Measurements from ENCODE around the gene SUCNR1. TPM values are rescaled to one million over a fixed set of nuclear protein-coding genes. Genes with fewer than 3 reads are reported as not detected.
"Not testable (repeated sequence)": the region's sequence is repeated elsewhere in the genome, so short reads cannot be mapped to it uniquely, and the experiment has no call there.

SUCNR1 gene
- total and polyA plus RNA-seq, 8 donors: 0.12 to 0.92 (median 0.58) TPM; not detected in 5

DNA sequence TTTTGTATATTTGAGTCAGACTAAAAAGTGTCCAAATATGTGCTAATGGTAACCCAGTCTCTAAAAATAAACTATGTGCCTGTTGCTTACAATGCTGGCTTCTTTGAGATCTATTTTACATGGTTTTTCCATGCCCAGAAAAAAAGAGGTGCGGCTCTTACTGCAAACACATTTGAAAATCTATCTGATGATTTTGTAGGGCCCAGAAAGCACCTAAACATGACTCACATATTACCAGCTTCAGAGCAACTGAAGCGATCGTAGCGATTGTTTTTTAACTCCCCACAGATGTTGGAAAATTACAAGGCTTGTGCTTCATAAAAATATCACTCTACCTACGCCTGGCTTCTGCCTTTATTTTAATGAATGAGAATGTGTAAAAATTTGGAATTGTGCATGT, 53.5 kb downstream of the SUCNR1 start:
- no peak overlapping the region for H3K27ac ChIP-seq
- H3K9me3 ChIP-seq: no peaks in the 10 kb centered on the region
- WGBS, 5 donors: 33 to 58% (median 52%) methylated on average over 5 of the region's 5 CpGs
- DNase-seq: peak in 1 of 2 donors; percentile 24
- H3K36me3 ChIP-seq: no peaks in the 10 kb centered on the region
- intact Hi-C loops (cut with DNase I; ENCODE audit: low total_unique reads): no loop called here
- TF ChIP-seq POLR2AphosphoS5 (IDR thresholded peaks at IDR 0.05) (no peak), POLR2A (IDR thresholded peaks at IDR 0.05) (no peak), CTCF (IDR thresholded peaks at IDR 0.05) (no peak), EP300 (IDR thresholded peaks at IDR 0.05) (no peak)
- no peak overlapping the region for H3K4me3 ChIP-seq
- no peaks in the 10 kb centered on the region for H3K27me3 ChIP-seq
- H3K4me1 ChIP-seq: no peaks in the 10 kb centered on the region

DNA sequence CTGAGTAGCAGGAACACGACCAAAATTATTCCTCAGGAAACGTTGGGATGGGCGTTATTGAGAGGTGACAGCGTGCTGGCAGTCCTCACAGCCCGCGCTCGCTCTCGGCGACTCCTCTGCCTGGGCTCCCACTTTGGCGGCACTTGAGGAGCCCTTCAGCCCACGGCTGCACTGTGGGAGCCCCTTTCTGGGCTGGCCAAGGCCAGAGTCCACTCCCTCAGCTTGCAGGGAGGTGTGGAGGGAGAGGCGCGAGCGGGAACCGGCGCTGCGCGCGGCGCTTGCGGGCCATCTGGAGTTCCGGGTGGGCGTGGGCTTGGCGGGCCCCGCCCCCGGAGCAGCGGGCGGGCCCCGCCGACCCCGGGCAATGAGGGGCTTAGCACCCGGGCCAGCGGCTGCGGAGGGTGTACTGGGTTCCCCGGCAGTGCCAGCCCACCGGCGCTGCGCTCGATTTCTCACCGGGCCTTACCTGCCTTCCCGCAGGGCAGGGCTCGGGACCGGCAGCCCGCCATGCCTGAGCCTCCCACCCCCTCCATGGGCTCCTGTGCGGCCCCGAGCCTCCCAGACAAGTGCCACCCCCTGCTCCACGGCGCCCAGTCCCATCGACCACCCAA, 54.6 kb downstream of the SUCNR1 start:
- H3K4me1 ChIP-seq; H3K27ac ChIP-seq; H3K36me3 ChIP-seq; H3K9me3 ChIP-seq; intact Hi-C loops (cut with DNase I; ENCODE audit: low total_unique reads); H3K4me3 ChIP-seq; H3K27me3 ChIP-seq; DNase-seq: not testable (repeated sequence)
- WGBS, 5 donors: 88 to 97% (median 96%) methylated on average over 11 to 48 of the region's 49 CpGs

GRCh38 chr3:151931171-151931570, 57.7 kb downstream of the SUCNR1 start:
- 61 to 90% (median 78%) methylated on average over 1 of the region's 1 CpG for WGBS, 5 donors
- no peak for TF ChIP-seq POLR2A (IDR thresholded peaks at IDR 0.05)
- TF ChIP-seq EP300 (IDR thresholded peaks at IDR 0.05): no peak
- no peak for TF ChIP-seq CTCF (IDR thresholded peaks at IDR 0.05)
- no peak for TF ChIP-seq POLR2AphosphoS5 (IDR thresholded peaks at IDR 0.05)
- Histone ChIP-seq H3K27me3 (no peaks in the 10 kb centered on the region), H3K9me3 (no peaks in the 10 kb centered on the region), H3K4me1 (no peaks in the 10 kb centered on the region), H3K4me3 (no peak overlapping the region), H3K27ac (no peak overlapping the region), H3K36me3 (no peaks in the 10 kb centered on the region)
- intact Hi-C loops (cut with DNase I; ENCODE audit: low total_unique reads): no loop called here
- no peak for DNase-seq

DNA sequence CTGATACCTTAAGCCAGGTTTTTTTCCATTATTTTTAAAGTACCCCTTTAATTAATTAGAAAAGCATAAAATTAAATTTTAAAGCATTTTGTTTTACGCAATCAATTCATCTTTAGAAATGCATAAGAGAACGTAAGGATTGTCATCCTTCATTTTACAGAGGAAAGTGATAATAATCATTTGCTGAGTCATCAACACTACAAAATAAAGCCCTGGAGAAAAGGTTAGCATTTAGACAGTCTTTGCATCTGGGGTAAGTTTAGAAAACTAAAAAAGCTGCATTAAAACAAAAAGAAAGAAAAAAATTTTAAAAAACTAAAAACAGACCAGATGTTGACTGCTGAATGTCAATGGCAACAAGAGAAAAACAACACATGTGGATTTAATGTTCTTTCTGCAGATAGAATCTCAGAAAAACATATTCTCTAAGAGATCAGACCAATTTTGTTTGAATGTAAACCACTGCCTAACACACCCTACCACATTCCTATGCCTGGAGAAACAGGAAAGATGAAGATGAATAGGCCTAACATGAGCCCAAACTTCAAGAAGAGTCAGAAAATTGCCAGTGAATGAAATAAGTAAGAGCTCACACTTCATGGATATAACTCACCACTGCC, 59.9 kb downstream of the SUCNR1 start:
- TF ChIP-seq EP300 (IDR thresholded peaks at IDR 0.05) (no peak), POLR2AphosphoS5 (IDR thresholded peaks at IDR 0.05) (no peak), CTCF (IDR thresholded peaks at IDR 0.05) (no peak), POLR2A (IDR thresholded peaks at IDR 0.05) (no peak)
- Histone ChIP-seq H3K4me1 (no peaks in the 10 kb centered on the region), H3K4me3 (no peak overlapping the region), H3K36me3 (no peaks in the 10 kb centered on the region), H3K9me3 (no peaks in the 10 kb centered on the region), H3K27me3 (no peaks in the 10 kb centered on the region), H3K27ac (no peak overlapping the region)
- DNase-seq: no peak
- 68 to 97% (median 89%) methylated on average over 2 of the region's 2 CpGs for WGBS, 5 donors
- intact Hi-C loops (cut with DNase I; ENCODE audit: low total_unique reads): no loop called here

Other genes starting within 250 kb of the SUCNR1 start
- under 1 TPM in 1 of 5 donors, not detected in 4; 0.92 TPM for gene AADACL2, start 139.7 kb upstream of the SUCNR1 start, total RNA-seq
- not detected for gene AADACL2, start 139.7 kb upstream of the SUCNR1 start, polyA plus RNA-seq
- gene AADAC, start 59.5 kb upstream of the SUCNR1 start, total RNA-seq: 10 to 100 TPM in 1 of 5 donors, 1 to 10 TPM in 1, not detected in 3; 6.7 to 54.7 TPM
- gene AADAC, start 59.5 kb upstream of the SUCNR1 start, polyA plus RNA-seq: 10 to 100 TPM in 1 of 3 donors, 1 to 10 TPM in 1, under 1 TPM in 1; 0.35 to 14.5 (median 9.8) TPM